Omental fat pad (tissue), 4 donors: ENCODE results near the gene C3orf20. TPM values are rescaled to one million over a fixed set of nuclear protein-coding genes. Genes with fewer than 3 reads are reported as not detected.

Source experiments
- ATAC-seq: fragments of 150-250 bp; one replicate; pipeline ENCODE4 v1.9.1; 2016; ENCODE audit warnings: mild to moderate bottlenecking, moderate library complexity; ENCODE audit not compliant: low FRiP score
- DNase-seq: peaks from one replicate; pipeline ENCODE4 v3.0.0-alpha.2; 2019; ENCODE audit warnings: low spot score
- CTCF ChIP-seq, 3 donors: fragments of 450-650 bp; IDR thresholded peaks; one replicate each; pipeline ENCODE4 v1.5.1; 2016 to 2017; ENCODE audit warnings: antibody characterized with exemption in 3 of 3, mild to moderate bottlenecking in 3 of 3, moderate library complexity in 2 of 3
- total RNA-seq, 4 donors: library from RNA; depleted of rRNA; stranded (reverse); fragments of >200 nt; gene quantifications; one replicate each; pipeline ENCODE4 v1.1.0, GENCODE V29; 2016

The C3orf20 gene
- total RNA-seq, 4 donors from 2014 or later, result 0.12 to 0.28 TPM; not detected in 2

DNA sequence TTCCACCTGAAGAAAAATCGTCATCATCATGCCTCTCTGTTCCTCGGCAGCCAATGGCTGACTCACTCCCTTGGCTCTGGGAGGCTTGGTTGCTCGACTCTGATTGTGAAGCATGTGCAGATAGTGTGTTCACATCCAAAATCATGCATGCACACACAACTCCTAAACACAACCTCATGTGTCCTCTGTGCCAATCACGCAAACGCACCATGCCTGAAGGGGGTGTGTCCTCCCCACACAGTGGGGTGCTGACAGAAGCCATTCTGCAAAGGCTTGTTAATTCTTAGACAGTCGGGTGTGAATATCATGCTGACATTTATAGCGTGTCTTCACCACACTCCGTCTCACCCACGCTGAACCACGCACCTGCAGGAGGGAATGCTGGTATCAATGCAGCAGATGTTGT lies 34.8 kb upstream of the C3orf20 start:
- DNase-seq (no peak), ATAC-seq (no peak)
- no peak for TF ChIP-seq CTCF (IDR thresholded peaks at IDR 0.05)

- no peak for ATAC-seq
Observed at GRCh38 chr3:14640734-14641133, 34.2 kb upstream of the C3orf20 start.

GRCh38 chr3:14641346-14641745 lies 33.6 kb upstream of the C3orf20 start:
- ATAC-seq, result no peak
- DNase-seq, result no peak
- no peak for TF ChIP-seq CTCF (IDR thresholded peaks at IDR 0.05)

More at GRCh38 chr3:14640734-14641133, 34.2 kb upstream of the C3orf20 start:
- no peak for DNase-seq
- no peak for TF ChIP-seq CTCF (IDR thresholded peaks at IDR 0.05)

DNA sequence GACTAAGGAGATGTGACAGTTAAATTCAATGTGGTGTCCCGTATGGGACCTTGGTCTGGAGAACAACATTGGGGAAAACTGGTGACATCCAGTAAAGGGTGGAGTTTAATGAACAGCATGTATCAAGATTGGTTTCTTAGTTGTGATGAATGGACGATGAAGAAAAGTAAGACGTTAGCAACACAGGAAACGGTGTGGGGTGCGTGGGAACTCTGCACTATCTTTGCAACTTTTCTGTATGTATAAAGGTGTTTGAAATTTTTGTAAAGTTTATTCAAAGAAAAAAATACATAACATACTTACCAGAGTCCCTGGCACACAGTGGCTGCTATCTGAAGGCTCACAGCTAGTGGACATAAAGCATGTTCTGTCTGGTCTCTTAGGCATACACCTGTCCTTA lies 29.5 kb upstream of the C3orf20 start:
- TF ChIP-seq CTCF (IDR thresholded peaks at IDR 0.05), result no peak
- DNase-seq (no peak), ATAC-seq (no peak)

GRCh38 chr3:14646131-14646573 lies 28.8 kb upstream of the C3orf20 start:
- TF ChIP-seq CTCF (IDR thresholded peaks at IDR 0.05), result no peak
- ATAC-seq (no peak), DNase-seq (no peak)

- ATAC-seq (no peak), DNase-seq (no peak)
- no peak for TF ChIP-seq CTCF (IDR thresholded peaks at IDR 0.05)
Observed at GRCh38 chr3:14646589-14647413, 28.1 kb upstream of the C3orf20 start.
